ENCODE measurements around the gene SAMD5. TPM values are rescaled to one million over a fixed set of nuclear protein-coding genes. Genes with fewer than 3 reads are reported as not detected.

The SAMD5 gene
- total and polyA plus RNA-seq, 2 experiments from 2014 or later, result 0.03 TPM; not detected in 1

- H3K36me3 Mint-ChIP-seq (ENCODE audit: low read depth), result no peaks in the 10 kb centered on the region
- Histone ChIP-seq H3F3A (replicated peaks; ENCODE audit: low read depth) (no peaks in the 10 kb centered on the region), H3K4me1 (ENCODE audit: insufficient read depth) (no peaks in the 10 kb centered on the region), H3K4me2 (no peak overlapping the region), H3K79me2 (replicated peaks; ENCODE audit: insufficient read depth) (no peaks in the 10 kb centered on the region), H4K20me1 (replicated peaks; ENCODE audit: insufficient read depth) (no peaks in the 10 kb centered on the region), H3K36me3 (ENCODE audit: insufficient read depth) (no peaks in the 10 kb centered on the region), H3K4me3 (no peak overlapping the region), H3K9me2 (ENCODE audit: insufficient read depth) (no peaks in the 10 kb centered on the region), H2AFZ (no peak overlapping the region), H3K27ac (ENCODE audit: low read depth) (no peak overlapping the region), H3K27me3 (ENCODE audit: insufficient read depth) (no peaks in the 10 kb centered on the region)
- no peaks in the 10 kb centered on the region for H3K4me1 Mint-ChIP-seq
- H3K4me3 Mint-ChIP-seq, result no peak overlapping the region
- H3K9me3 Mint-ChIP-seq, result no peaks in the 10 kb centered on the region
- ATAC-seq, result no peak
- TF ChIP-seq ZNF331 (CRISPR knock-in tag; IDR thresholded peaks at IDR 0.05; ENCODE audit: low read depth) (no peak), ZNF114 (CRISPR knock-in tag; IDR thresholded peaks at IDR 0.05) (no peak), CTCF (conservative IDR thresholded peaks at IDR 0.05; ENCODE audit: low read depth in 2 of 2) (no peak), ZNF462 (CRISPR knock-in tag; IDR thresholded peaks at IDR 0.05) (no peak), EZH2phosphoT487 (IDR thresholded peaks at IDR 0.05; ENCODE audit: unreplicated experiment) (no peak), POLR2AphosphoS5 (IDR thresholded peaks at IDR 0.05; ENCODE audit: low read depth) (no peak), REST (IDR thresholded peaks at IDR 0.05; ENCODE audit: unreplicated experiment) (no peak), EZH2 (IDR thresholded peaks at IDR 0.05; ENCODE audit: low read depth, unreplicated experiment) (no peak), STAT1 (IDR thresholded peaks at IDR 0.05; ENCODE audit: unreplicated experiment) (no peak), ETS1 (IDR thresholded peaks at IDR 0.05) (no peak), NANOG (IDR thresholded peaks at IDR 0.05; ENCODE audit: borderline replicate concordance) (no peak), JUNB (IDR thresholded peaks at IDR 0.05; ENCODE audit: unreplicated experiment) (no peak), CREB1 (CRISPR knock-in tag; IDR thresholded peaks at IDR 0.05; ENCODE audit: low read depth) (no peak)
- DNase-seq (ENCODE audit: low spot score), result no peak
- H3K27me3 Mint-ChIP-seq (ENCODE audit: insufficient read depth, low read depth, poor library complexity), result peaks cover 2% of the 10 kb centered on the region
- no peak overlapping the region for H3K27ac Mint-ChIP-seq
These were observed 43.5 kb downstream of the SAMD5 start for GRCh38 chr6:147551976-147552375.

Measured in GM23338 (cell line).